ENCODE measurements around the gene MAP3K3.

DNA sequence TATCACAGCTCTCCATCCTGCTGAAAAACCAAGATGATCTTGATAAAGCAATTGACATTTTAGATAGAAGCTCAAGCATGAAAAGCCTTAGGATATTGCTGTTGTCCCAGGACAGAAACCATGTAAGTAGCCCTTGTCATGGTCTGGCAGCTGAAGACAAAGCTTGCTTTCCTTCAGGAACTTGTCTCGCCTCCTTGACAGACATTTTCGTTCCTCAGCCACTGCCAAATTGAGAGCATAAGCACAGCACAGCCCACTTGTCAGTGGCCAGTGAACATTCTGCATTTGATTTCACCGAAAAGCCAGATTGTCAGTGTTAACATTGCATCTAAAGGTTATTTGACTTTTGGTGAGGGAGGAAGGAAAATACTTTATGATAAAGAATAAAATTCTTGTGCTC lies 35.6 kb downstream of the MAP3K3 start:
- TF ChIP-seq, protein P1, sequence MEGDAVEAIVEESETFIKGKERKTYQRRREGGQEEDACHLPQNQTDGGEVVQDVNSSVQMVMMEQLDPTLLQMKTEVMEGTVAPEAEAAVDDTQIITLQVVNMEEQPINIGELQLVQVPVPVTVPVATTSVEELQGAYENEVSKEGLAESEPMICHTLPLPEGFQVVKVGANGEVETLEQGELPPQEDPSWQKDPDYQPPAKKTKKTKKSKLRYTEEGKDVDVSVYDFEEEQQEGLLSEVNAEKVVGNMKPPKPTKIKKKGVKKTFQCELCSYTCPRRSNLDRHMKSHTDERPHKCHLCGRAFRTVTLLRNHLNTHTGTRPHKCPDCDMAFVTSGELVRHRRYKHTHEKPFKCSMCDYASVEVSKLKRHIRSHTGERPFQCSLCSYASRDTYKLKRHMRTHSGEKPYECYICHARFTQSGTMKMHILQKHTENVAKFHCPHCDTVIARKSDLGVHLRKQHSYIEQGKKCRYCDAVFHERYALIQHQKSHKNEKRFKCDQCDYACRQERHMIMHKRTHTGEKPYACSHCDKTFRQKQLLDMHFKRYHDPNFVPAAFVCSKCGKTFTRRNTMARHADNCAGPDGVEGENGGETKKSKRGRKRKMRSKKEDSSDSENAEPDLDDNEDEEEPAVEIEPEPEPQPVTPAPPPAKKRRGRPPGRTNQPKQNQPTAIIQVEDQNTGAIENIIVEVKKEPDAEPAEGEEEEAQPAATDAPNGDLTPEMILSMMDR (IDR thresholded peaks at IDR 0.05 in 2 of 3, conservative IDR thresholded peaks at IDR 0.05 in 1 of 3; ENCODE audit: insufficient read depth in 2 of 3, low read depth in 1 of 3, low read length in 3 of 3) = no peak
- TF ChIP-seq CCAR2 (IDR thresholded peaks at IDR 0.05; ENCODE audit: low read depth, low read length) = no peak
- TF ChIP-seq EZH2 (IDR thresholded peaks at IDR 0.05; ENCODE audit: borderline replicate concordance, low read depth, low read length) = no peak
- TF ChIP-seq CEBPB (tag; IDR thresholded peaks at IDR 0.05) = no peak
- TF ChIP-seq, protein P2, sequence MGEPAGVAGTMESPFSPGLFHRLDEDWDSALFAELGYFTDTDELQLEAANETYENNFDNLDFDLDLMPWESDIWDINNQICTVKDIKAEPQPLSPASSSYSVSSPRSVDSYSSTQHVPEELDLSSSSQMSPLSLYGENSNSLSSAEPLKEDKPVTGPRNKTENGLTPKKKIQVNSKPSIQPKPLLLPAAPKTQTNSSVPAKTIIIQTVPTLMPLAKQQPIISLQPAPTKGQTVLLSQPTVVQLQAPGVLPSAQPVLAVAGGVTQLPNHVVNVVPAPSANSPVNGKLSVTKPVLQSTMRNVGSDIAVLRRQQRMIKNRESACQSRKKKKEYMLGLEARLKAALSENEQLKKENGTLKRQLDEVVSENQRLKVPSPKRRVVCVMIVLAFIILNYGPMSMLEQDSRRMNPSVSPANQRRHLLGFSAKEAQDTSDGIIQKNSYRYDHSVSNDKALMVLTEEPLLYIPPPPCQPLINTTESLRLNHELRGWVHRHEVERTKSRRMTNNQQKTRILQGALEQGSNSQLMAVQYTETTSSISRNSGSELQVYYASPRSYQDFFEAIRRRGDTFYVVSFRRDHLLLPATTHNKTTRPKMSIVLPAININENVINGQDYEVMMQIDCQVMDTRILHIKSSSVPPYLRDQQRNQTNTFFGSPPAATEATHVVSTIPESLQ (CRISPR knock-in tag; IDR thresholded peaks at IDR 0.05) = no peak
